GM19463 (cell line): ENCODE results near the gene CORO1A.
"Not testable (repeated sequence)": the region's sequence is repeated elsewhere in the genome, so short reads cannot be mapped to it uniquely, and the experiment has no call there.

Experiments
- ATAC-seq: cut with Tn5 transposase; IDR thresholded peaks from one replicate; pipeline ENCODE4 v1.9.1; 2021; ENCODE audit warnings: mild to moderate bottlenecking, moderate library complexity; ENCODE audit not compliant: unreplicated experiment

Gene CORO1A

GRCh38 chr16:30199608-30200343 lies 16.4 kb downstream of the CORO1A start:
- not testable (repeated sequence) for ATAC-seq

DNA sequence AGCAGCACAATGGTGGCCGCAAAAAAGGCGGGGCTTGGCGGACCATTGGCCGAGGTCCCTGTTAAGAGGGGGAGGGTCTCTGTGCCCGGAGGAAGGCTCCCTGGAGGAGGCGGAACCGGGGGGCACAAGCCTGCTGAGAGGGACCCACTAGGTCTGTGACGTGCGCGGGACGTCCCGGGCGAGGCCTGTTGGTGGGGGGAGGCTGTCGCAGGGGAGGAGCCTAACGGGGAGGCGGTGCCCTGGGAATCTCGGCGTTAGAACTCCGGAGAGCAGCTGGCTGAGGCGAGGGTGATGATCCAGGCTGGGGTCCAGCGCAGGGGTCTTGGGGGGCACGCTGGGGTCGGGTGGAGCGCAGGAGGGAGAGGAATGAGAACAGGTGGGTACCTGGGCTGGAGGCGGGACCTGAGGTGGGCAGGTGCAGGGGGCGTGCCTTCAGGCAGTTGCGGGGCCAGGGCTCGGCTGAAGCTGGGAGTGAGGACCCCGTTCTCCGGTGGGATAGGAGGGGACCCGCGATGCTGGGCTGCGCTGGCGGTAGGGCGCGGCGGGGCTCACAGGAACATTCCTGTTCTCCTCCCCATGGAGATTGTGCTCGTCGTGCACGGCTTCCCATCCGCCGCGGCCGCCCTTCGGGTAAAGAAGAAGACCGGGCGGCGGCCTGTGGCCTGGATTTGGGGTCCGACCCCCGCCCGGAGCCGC lies 22.3 kb downstream of the CORO1A start:
- ATAC-seq = not testable (repeated sequence)

- not testable (repeated sequence) for ATAC-seq
Measured at GRCh38 chr16:30206252-30206651, 22.9 kb downstream of the CORO1A start.

DNA sequence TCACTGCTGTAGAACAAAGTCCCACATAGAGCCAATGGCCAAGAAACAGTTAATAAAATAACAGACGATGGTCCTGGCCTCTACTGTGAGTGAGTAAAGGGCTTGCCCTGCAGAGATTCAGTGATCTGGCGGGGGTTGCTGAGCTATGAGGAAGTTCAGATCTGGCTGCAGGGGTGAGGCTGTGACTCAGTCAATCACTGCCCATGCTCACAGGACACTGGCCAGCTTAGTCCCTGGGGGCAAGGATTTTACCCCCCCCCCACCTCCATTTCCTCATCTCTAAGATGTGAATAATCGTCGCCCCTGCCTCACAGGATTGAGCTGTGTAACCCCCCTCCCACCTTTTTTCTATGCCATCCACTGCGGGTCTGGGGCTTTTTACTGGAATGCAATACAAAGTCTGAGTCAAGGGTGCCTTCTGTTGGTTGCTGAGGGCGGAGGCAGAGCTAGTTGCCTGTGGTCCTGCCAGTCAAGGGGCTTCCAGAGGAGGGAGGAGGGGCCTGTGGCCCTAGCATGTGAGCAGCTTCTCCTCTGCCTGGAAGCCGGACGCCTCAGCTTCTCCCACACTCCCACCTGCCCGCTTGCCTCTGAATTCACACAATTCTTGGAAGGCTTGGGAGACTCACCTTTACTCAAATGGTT lies 23.8 kb downstream of the CORO1A start:
- not testable (repeated sequence) for ATAC-seq

- ATAC-seq = not testable (repeated sequence)
Measured at GRCh38 chr16:30209032-30209431, 25.6 kb downstream of the CORO1A start.

DNA sequence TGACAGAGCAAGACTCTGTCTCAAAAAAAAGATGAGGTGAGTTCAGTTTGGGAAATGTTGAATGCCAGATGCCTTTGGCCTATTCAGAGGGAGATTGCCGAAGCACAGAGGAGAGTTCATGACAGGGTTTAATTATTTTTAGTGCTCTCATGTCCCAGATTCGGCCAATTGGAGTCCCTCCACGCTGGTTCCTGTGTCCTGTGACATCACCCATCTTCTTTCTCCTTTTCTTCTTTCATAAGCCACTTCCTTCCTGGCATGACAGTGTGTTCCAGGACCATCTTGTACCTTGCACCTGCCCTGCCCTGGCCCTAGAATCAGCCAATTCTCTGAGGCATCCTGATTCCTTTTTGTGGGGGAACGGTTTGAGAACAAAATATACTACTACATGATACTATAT lies 28.0 kb downstream of the CORO1A start:
- ATAC-seq = not testable (repeated sequence)

- not testable (repeated sequence) for ATAC-seq
Measured at GRCh38 chr16:30217082-30217481, 33.7 kb downstream of the CORO1A start.
